H9 (cell line): ENCODE results near the gene PSMD7. TPM values are rescaled to one million over a fixed set of nuclear protein-coding genes. Genes with fewer than 3 reads are reported as not detected.

ENCODE experiments used
- DNase-seq: peaks from one replicate; pipeline ENCODE4 v3.0.0-alpha.2; 2017
- H2AFZ ChIP-seq: one replicate; pipeline ENCODE4 v1.6.1; 2013; ENCODE audit warnings: mild to moderate bottlenecking, low read length, control low read depth, moderate library complexity
- H2AK5ac ChIP-seq: 2 replicates; pipeline ENCODE4 v1.6.1; 2013; ENCODE audit warnings: low read length, control low read depth, mixed read lengths; ENCODE audit not compliant: insufficient read length
- H2BK120ac ChIP-seq: one replicate; pipeline ENCODE4 v1.6.1; 2013; ENCODE audit warnings: low read depth, mild to moderate bottlenecking, low read length, control low read depth, inconsistent platforms; ENCODE audit not compliant: poor library complexity, severe bottlenecking
- H2BK12ac ChIP-seq: 2 replicates; pipeline ENCODE4 v1.6.1; 2013; ENCODE audit warnings: low read length, control low read depth, mixed read lengths, low read depth; ENCODE audit not compliant: insufficient read length
- H2BK15ac ChIP-seq: 2 replicates; pipeline ENCODE4 v1.6.1; 2013; ENCODE audit warnings: low read depth, low read length, control low read depth
- H2BK20ac ChIP-seq: one replicate; pipeline ENCODE4 v1.6.1; 2013; ENCODE audit warnings: low read depth, mild to moderate bottlenecking, low read length, control low read depth, inconsistent platforms; ENCODE audit not compliant: poor library complexity, severe bottlenecking
- H2BK5ac ChIP-seq: 2 replicates; pipeline ENCODE4 v1.6.1; 2013; ENCODE audit warnings: low read length, control low read depth, mixed read lengths; ENCODE audit not compliant: insufficient read length
- H3K14ac ChIP-seq: 2 replicates; pipeline ENCODE4 v1.6.1; 2013; ENCODE audit warnings: low read length, control low read depth; ENCODE audit not compliant: insufficient read depth
- H3K18ac ChIP-seq: 2 replicates; pipeline ENCODE4 v1.6.1; 2013; ENCODE audit warnings: low read depth, mild to moderate bottlenecking, mixed read lengths, low read length, control low read depth; ENCODE audit not compliant: insufficient read length
- H3K23ac ChIP-seq: 2 replicates; pipeline ENCODE4 v1.6.1; 2013; ENCODE audit warnings: low read length, control low read depth, mixed read lengths, low read depth; ENCODE audit not compliant: insufficient read length
- H3K23me2 ChIP-seq: 2 replicates; pipeline ENCODE4 v1.6.1; 2013; ENCODE audit warnings: low read depth, mild to moderate bottlenecking, mixed read lengths, low read length, control low read depth; ENCODE audit not compliant: insufficient read length, poor library complexity, severe bottlenecking
- H3K27ac ChIP-seq: 2 replicates; pipeline ENCODE4 v1.5.1; 2013; ENCODE audit warnings: low read length, control low read depth, mixed read lengths, low read depth; ENCODE audit not compliant: insufficient read length
- H3K27me3 ChIP-seq: 2 replicates; pipeline ENCODE4 v1.6.1; 2013; ENCODE audit warnings: low read length, control low read depth, inconsistent platforms; ENCODE audit not compliant: insufficient read depth
- H3K4ac ChIP-seq: 2 replicates; pipeline ENCODE4 v1.6.1; 2013; ENCODE audit warnings: low read depth, mild to moderate bottlenecking, control low read depth, inconsistent platforms, low read length, moderate library complexity
- H3K4me1 ChIP-seq: 2 replicates; pipeline ENCODE4 v1.6.1; 2013; ENCODE audit warnings: low read length, control low read depth, inconsistent platforms; ENCODE audit not compliant: insufficient read depth
- H3K4me2 ChIP-seq: 2 replicates; pipeline ENCODE4 v1.6.1; 2013; ENCODE audit warnings: low read length, control low read depth, mixed read lengths; ENCODE audit not compliant: insufficient read length, insufficient read depth
- H3K56ac ChIP-seq: 2 replicates; pipeline ENCODE4 v1.6.1; 2013; ENCODE audit warnings: low read depth, mild to moderate bottlenecking, mixed read lengths, low read length, control low read depth; ENCODE audit not compliant: insufficient read length
- H3K79me1 ChIP-seq: 2 replicates; pipeline ENCODE4 v1.6.1; 2013; ENCODE audit warnings: low read depth, mild to moderate bottlenecking, moderate library complexity, low read length, control low read depth, inconsistent platforms; ENCODE audit not compliant: insufficient read depth, poor library complexity, severe bottlenecking
- H3K79me2 ChIP-seq: 2 replicates; pipeline ENCODE4 v1.6.1; 2013; ENCODE audit warnings: low read length, control low read depth, inconsistent platforms; ENCODE audit not compliant: insufficient read depth
- H3K9ac ChIP-seq: 2 replicates; pipeline ENCODE4 v1.6.1; 2013; ENCODE audit warnings: low read length, control low read depth, mixed read lengths; ENCODE audit not compliant: insufficient read length; ENCODE audit errors: extremely low read depth
- H3K9me3 ChIP-seq: one replicate; pipeline ENCODE4 v1.6.1; 2013; ENCODE audit warnings: low read depth, low read length, inconsistent platforms; ENCODE audit not compliant: control insufficient read depth
- H3T11ph ChIP-seq: one replicate; pipeline ENCODE4 v1.6.1; 2013; ENCODE audit warnings: mild to moderate bottlenecking, low read length, control low read depth, inconsistent platforms
- H4K20me1 ChIP-seq: one replicate; pipeline ENCODE4 v1.6.1; 2013; ENCODE audit not compliant: control insufficient read depth, insufficient read length, insufficient read depth
- H4K5ac ChIP-seq: 2 replicates; pipeline ENCODE4 v1.6.1; 2013; ENCODE audit warnings: low read depth, mild to moderate bottlenecking, mixed read lengths, low read length, control low read depth; ENCODE audit not compliant: insufficient read length
- H4K8ac ChIP-seq: replicated peaks from 2 replicates; pipeline ENCODE4 v1.6.1; 2013; ENCODE audit warnings: low read length, control low read depth, mixed read lengths, low read depth; ENCODE audit not compliant: insufficient read length
- H4K91ac ChIP-seq: 2 replicates; pipeline ENCODE4 v1.6.1; 2013; ENCODE audit warnings: low read depth, mild to moderate bottlenecking, moderate library complexity, mixed read lengths, low read length, control low read depth; ENCODE audit not compliant: insufficient read length
- H3K27ac Mint-ChIP-seq, 3 experiments: 2 replicates in 2 of 3; 3 replicates in 1 of 3; pipeline ENCODE4 v1.8.0; 2020 to 2021; ENCODE audit warnings: mixed read lengths in 3 of 3, mild to moderate bottlenecking in 1 of 3, moderate library complexity in 1 of 3
- H3K27me3 Mint-ChIP-seq: 2 replicates; pipeline ENCODE4 v1.8.0; 2021; ENCODE audit warnings: low read depth, mild to moderate bottlenecking, moderate library complexity, mixed read lengths
- H3K36me3 Mint-ChIP-seq, 3 experiments: 2 replicates in 2 of 3; 3 replicates in 1 of 3; pipeline ENCODE4 v1.8.0; 2020 to 2021; ENCODE audit warnings: low read depth in 3 of 3, mixed read lengths in 3 of 3; ENCODE audit not compliant: insufficient read depth in 1 of 3
- H3K4me1 Mint-ChIP-seq, 2 experiments: 2 replicates each; pipeline ENCODE4 v1.8.0; 2020; ENCODE audit warnings: mixed read lengths in 2 of 2
- H3K4me3 Mint-ChIP-seq, 2 experiments: 2 replicates in 1 of 2; 3 replicates in 1 of 2; pipeline ENCODE4 v1.8.0; 2020 to 2021; ENCODE audit warnings: mild to moderate bottlenecking in 2 of 2, mixed read lengths in 2 of 2, moderate library complexity in 1 of 2
- H3K9me3 Mint-ChIP-seq, 2 experiments: 2 replicates in 1 of 2; 3 replicates in 1 of 2; pipeline ENCODE4 v1.8.0; 2020; ENCODE audit warnings: mild to moderate bottlenecking in 2 of 2, mixed read lengths in 2 of 2, moderate library complexity in 1 of 2
- WGBS: extraction: QIAGEN DNeasy Blood & Tissue Kit; methylation state at CpG from one replicate; pipeline ENCODE4 v1.1.7; 2013; ENCODE audit warnings: missing lambda C conversion rate, low lambda C conversion rate, mixed read lengths; ENCODE audit not compliant: insufficient read length; ENCODE audit errors: extremely low coverage; 5-methylcytosine and 5-hydroxymethylcytosine counted together
- total RNA-seq: library from RNA; stranded (reverse); gene quantifications from 2 replicates; pipeline ENCODE4 v1.2.1, GENCODE V29; 2021
- TF ChIP-seq, protein P1 (sequence below): fragments of 200-600 bp; sonication (generic); conservative IDR thresholded peaks from 3 replicates; pipeline ENCODE4 v1.8.0; 2021; ENCODE audit warnings: antibody characterized with exemption, mild to moderate bottlenecking

Gene PSMD7
- total RNA-seq, 1 experiment from 2014 or later: 140 TPM

DNA sequence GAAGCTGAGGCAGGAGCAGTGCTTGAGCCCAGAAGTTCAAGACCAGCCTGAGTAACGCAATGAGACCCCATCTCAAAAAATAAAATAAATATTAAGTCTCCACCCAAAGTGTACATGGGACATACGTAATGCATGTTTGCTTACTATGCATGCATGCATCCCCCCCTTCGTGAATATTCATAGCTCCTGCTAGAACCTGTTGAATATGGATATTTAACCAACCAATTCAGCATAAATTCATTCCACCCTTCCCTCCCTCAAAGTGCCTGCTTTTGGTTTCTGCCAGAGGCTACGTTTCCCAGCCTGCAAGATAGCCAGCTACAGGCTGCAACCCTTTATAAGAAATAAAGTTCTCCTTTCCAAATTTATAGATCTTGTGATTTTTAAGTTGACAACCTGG is 12.9 kb upstream of the PSMD7 start:
- Histone ChIP-seq H2BK20ac (no peak overlapping the region), H2AK5ac (no peak overlapping the region), H3K23ac (no peak overlapping the region), H3K79me2 (no peaks in the 10 kb centered on the region), H4K20me1 (no peaks in the 10 kb centered on the region), H3K27ac (no peak overlapping the region), H4K91ac (no peak overlapping the region), H3K23me2 (no peaks in the 10 kb centered on the region), H3K9me3 (no peaks in the 10 kb centered on the region), H3K14ac (no peak overlapping the region), H2BK5ac (no peak overlapping the region), H3K4ac (no peak overlapping the region), H3T11ph (no peak overlapping the region), H2AFZ (no peak overlapping the region), H2BK120ac (no peak overlapping the region), H3K9ac (no peak overlapping the region), H4K8ac (no peak overlapping the region), H3K79me1 (no peaks in the 10 kb centered on the region), H3K27me3 (no peaks in the 10 kb centered on the region), H3K56ac (no peak overlapping the region), H2BK12ac (no peak overlapping the region), H3K4me2 (no peak overlapping the region), H3K4me1 (0 out of 2 replicates have a peak, but pooled peaks cover 3% of the 10 kb centered on the region), H3K18ac (no peak overlapping the region), H4K5ac (no peak overlapping the region), H2BK15ac (no peak overlapping the region)
- no peak for DNase-seq
- peaks cover 12 to 13% of the 10 kb centered on the region in 2 experiments; a peak in 4 of 5 replicates for H3K9me3 Mint-ChIP-seq
- TF ChIP-seq, protein P1, sequence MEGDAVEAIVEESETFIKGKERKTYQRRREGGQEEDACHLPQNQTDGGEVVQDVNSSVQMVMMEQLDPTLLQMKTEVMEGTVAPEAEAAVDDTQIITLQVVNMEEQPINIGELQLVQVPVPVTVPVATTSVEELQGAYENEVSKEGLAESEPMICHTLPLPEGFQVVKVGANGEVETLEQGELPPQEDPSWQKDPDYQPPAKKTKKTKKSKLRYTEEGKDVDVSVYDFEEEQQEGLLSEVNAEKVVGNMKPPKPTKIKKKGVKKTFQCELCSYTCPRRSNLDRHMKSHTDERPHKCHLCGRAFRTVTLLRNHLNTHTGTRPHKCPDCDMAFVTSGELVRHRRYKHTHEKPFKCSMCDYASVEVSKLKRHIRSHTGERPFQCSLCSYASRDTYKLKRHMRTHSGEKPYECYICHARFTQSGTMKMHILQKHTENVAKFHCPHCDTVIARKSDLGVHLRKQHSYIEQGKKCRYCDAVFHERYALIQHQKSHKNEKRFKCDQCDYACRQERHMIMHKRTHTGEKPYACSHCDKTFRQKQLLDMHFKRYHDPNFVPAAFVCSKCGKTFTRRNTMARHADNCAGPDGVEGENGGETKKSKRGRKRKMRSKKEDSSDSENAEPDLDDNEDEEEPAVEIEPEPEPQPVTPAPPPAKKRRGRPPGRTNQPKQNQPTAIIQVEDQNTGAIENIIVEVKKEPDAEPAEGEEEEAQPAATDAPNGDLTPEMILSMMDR: no peak
- peaks cover 10 to 13% of the 10 kb centered on the region in 2 experiments for H3K4me1 Mint-ChIP-seq
- H3K27me3 Mint-ChIP-seq: no peaks in the 10 kb centered on the region; the same call in 1 of the 2 replicates
- H3K27ac Mint-ChIP-seq: no peak overlapping the region
- WGBS: no CpG with 5 or more reads among the region's 4 CpGs
- no peak overlapping the region for H3K4me3 Mint-ChIP-seq
- H3K36me3 Mint-ChIP-seq: peaks cover 4 to 14% (median 6%) of the 10 kb centered on the region in 3 experiments
